AG04449 (cell line): ENCODE measurements around the gene ANP32E.

Source experiments
- CTCF ChIA-PET: fragments of 350-600 bp; formaldehyde crosslinking; extraction: SDS; loops from one replicate; lab custom pipeline; 2021; ENCODE audit warnings: antibody characterized with exemption; lab: Yijun Ruan, JAX
- POLR2A ChIA-PET: fragments of 400-600, 350-600 bp; formaldehyde crosslinking; extraction: SDS; loops from one replicate; lab custom pipeline; 2020; ENCODE audit warnings: antibody characterized with exemption, inconsistent platforms; lab: Yijun Ruan, JAX
- DNase-seq: peaks from one replicate; pipeline ENCODE4 v3.0.0-alpha.2; 2010; ENCODE audit warnings: low read depth, low spot score
- H3K4me3 ChIP-seq: 2 replicates; pipeline ENCODE4 v1.5.1; 2011; ENCODE audit warnings: low read depth, mild to moderate bottlenecking, control low read depth, low read length
- CTCF ChIP-seq: IDR thresholded peaks from one replicate; pipeline ENCODE4 v1.5.1; 2011; ENCODE audit warnings: mild to moderate bottlenecking, moderate library complexity, low read length, control low read depth, inconsistent platforms; ENCODE audit not compliant: insufficient read depth; ENCODE audit errors: missing control alignments

ANP32E gene

GRCh38 chr1:150183061-150183460 lies 52.9 kb downstream of the ANP32E start:
- POLR2A ChIA-PET = no interaction called here
- no peak for DNase-seq
- no peak overlapping the region for H3K4me3 ChIP-seq
- TF ChIP-seq CTCF = no peak
- CTCF ChIA-PET = interaction anchor here (0.6 to 1.7 kb wide), 6 partner anchors 14 to 221 kb away, joined by 3 to 9 read pairs (median 5); no protein-coding TSS in a partner anchor

- ChIA-PET CTCF (interaction anchor here (0.6 to 2.6 kb wide), 6 partner anchors 8 to 294 kb away, joined by 3 to 11 read pairs (median 5); a partner anchor contains a TSS), POLR2A (no interaction called here)
- H3K4me3 ChIP-seq = no peak overlapping the region
- no peak for TF ChIP-seq CTCF
- DNase-seq = no peak
These were observed 53.7 kb downstream of the ANP32E start for GRCh38 chr1:150182247-150182646.

GRCh38 chr1:150180474-150180873 lies 55.4 kb downstream of the ANP32E start:
- H3K4me3 ChIP-seq = no peak overlapping the region
- no peak for TF ChIP-seq CTCF
- no peak for DNase-seq
- ChIA-PET CTCF (interaction anchor here (0.8 to 2.6 kb wide), 3 partner anchors 12 to 107 kb away, joined by 3 to 11 read pairs (median 3); no protein-coding TSS in a partner anchor), POLR2A (no interaction called here)

GRCh38 chr1:150179867-150180266 lies 56.0 kb downstream of the ANP32E start:
- ChIA-PET CTCF (interaction anchor here (1.1 to 2.6 kb wide), 3 partner anchors 10 to 107 kb away, joined by 3 to 11 read pairs (median 4); no protein-coding TSS in a partner anchor), POLR2A (no interaction called here)

GRCh38 chr1:150178548-150178947 lies 57.4 kb downstream of the ANP32E start:
- DNase-seq = no peak
- TF ChIP-seq CTCF = no peak
- ChIA-PET POLR2A (no interaction called here), CTCF (interaction anchor here (0.6 to 11.3 kb wide), 9 partner anchors 7 to 217 kb away, joined by 3 to 106 read pairs (median 4); no protein-coding TSS in a partner anchor)
- no peak overlapping the region for H3K4me3 ChIP-seq

More at GRCh38 chr1:150179867-150180266, 56.0 kb downstream of the ANP32E start:
- no peak overlapping the region for H3K4me3 ChIP-seq
- no peak for DNase-seq
- TF ChIP-seq CTCF = no peak

- no peak for DNase-seq
- ChIA-PET CTCF (interaction anchor here (1.0 to 11.3 kb wide), 5 partner anchors 8 to 103 kb away, joined by 5 to 106 read pairs (median 19); no protein-coding TSS in a partner anchor), POLR2A (no interaction called here)
- TF ChIP-seq CTCF = no peak
- no peak overlapping the region for H3K4me3 ChIP-seq
These were observed 59.3 kb downstream of the ANP32E start for GRCh38 chr1:150176593-150176992.
